Panc1 (cell line): ENCODE data around the gene SRCAP. TPM values are rescaled to one million over a fixed set of nuclear protein-coding genes. Genes with fewer than 3 reads are reported as not detected.

ENCODE experiments used
- ATAC-seq: fragments of 200-7000 bp; cut with Tn5 transposase; 2 replicates; pipeline ENCODE4 v1.9.1; 2020; ENCODE audit warnings: mild to moderate bottlenecking, moderate library complexity
- BruUV-seq: library from RNA; stranded (reverse); fragments of 400-500 nt; replicated peaks from 2 replicates; lab custom pipeline; 2021; lab: Mats Ljungman, UMichigan
- CTCF ChIA-PET: fragments of 300-600 bp; sonication (Branson Sonifier 250); formaldehyde crosslinking; loops from one replicate; lab custom pipeline; 2022; ENCODE audit warnings: antibody characterized with exemption; lab: Charles Lee
- POLR2A ChIA-PET: fragments of 300-600 bp; sonication (Branson Sonifier 250); formaldehyde crosslinking; loops from one replicate; lab custom pipeline; 2022; ENCODE audit warnings: antibody characterized with exemption; lab: Charles Lee
- DNase-seq: peaks from one replicate; pipeline ENCODE4 v3.0.0-alpha.2; 2010; ENCODE audit warnings: low read depth, low spot score
- H3K27ac ChIP-seq: 2 replicates; pipeline ENCODE4 v1.5.1; 2011; ENCODE audit warnings: mild to moderate bottlenecking, low read length, inconsistent platforms
- H3K27me3 ChIP-seq: fragments of 200-500 bp; sonication (Bioruptor generic); 2 replicates; pipeline ENCODE4 v1.6.0; 2014; ENCODE audit warnings: low read length, inconsistent platforms; ENCODE audit not compliant: control insufficient read depth, insufficient read depth
- H3K36me3 ChIP-seq: fragments of 200-500 bp; sonication (Bioruptor generic); 2 replicates; pipeline ENCODE4 v1.5.1; 2014; ENCODE audit warnings: inconsistent platforms, mild to moderate bottlenecking, low read length, moderate library complexity; ENCODE audit not compliant: control insufficient read depth, insufficient read depth
- H3K4me1 ChIP-seq: 2 replicates; pipeline ENCODE4 v1.5.1; 2011; ENCODE audit warnings: inconsistent platforms, mild to moderate bottlenecking, low read length, moderate library complexity; ENCODE audit not compliant: control insufficient read depth, insufficient read depth
- H3K4me3 ChIP-seq, 2 experiments: 2 replicates each; pipeline ENCODE4 v1.5.1; 2011 to 2012; ENCODE audit warnings: low read depth in 2 of 2, low read length in 2 of 2, mild to moderate bottlenecking in 2 of 2, inconsistent platforms in 1 of 2, moderate library complexity in 1 of 2
- H3K9me3 ChIP-seq: fragments of 200-500 bp; sonication (Bioruptor generic); 2 replicates; pipeline ENCODE4 v1.5.1; 2014; ENCODE audit warnings: low read depth, mild to moderate bottlenecking, inconsistent platforms, low read length, moderate library complexity; ENCODE audit not compliant: control insufficient read depth, insufficient read depth
- POLR2AphosphoS5 ChIP-seq: IDR thresholded peaks from 2 replicates; pipeline ENCODE4 v1.6.1; 2012; ENCODE audit warnings: mild to moderate bottlenecking, low read depth, low read length, moderate library complexity
- SIN3A ChIP-seq: IDR thresholded peaks from 2 replicates; pipeline ENCODE4 v1.6.1; 2012; ENCODE audit warnings: low read depth, mild to moderate bottlenecking, low read length, moderate library complexity, borderline replicate concordance; ENCODE audit not compliant: insufficient read depth
- TCF7L2 ChIP-seq: IDR thresholded peaks from 2 replicates; pipeline ENCODE4 v1.6.1; 2011; ENCODE audit warnings: mild to moderate bottlenecking, low read depth, low read length, inconsistent platforms
- in situ Hi-C: cut with HindIII; loops from 2 replicates; pipeline ENCODE4 v1.10.0; 2016; ENCODE audit warnings: low sequenced_read_pairs, low pct_unique_long_range_greater_than_20kb
- intact Hi-C: fragments of 100-400 bp; cut with micrococcal nuclease; formaldehyde crosslinking; loops from one replicate; pipeline ENCODE4 v1.10.0; 2022; ENCODE audit not compliant: unreplicated experiment
- total RNA-seq: library from RNA; stranded (reverse); gene quantifications from one replicate; pipeline ENCODE4 v1.2.1, GENCODE V29; 2021; ENCODE audit not compliant: unreplicated experiment
- TF ChIP-seq, protein P1 (sequence below): fragments of 450-650 bp; IDR thresholded peaks from 2 replicates; pipeline ENCODE4 v1.5.1; 2017; ENCODE audit warnings: mild to moderate bottlenecking
- TF ChIP-seq, protein P2 (sequence below), 2 experiments: IDR thresholded peaks; 2 replicates each; pipeline ENCODE4 v1.6.1; 2011 to 2012; ENCODE audit warnings: low read depth in 2 of 2, control low read depth in 1 of 2, low read length in 1 of 2, mild to moderate bottlenecking in 1 of 2, moderate library complexity in 1 of 2; ENCODE audit not compliant: insufficient read depth in 1 of 2

The SRCAP gene
- total RNA-seq, 1 experiment from 2014 or later: 73.6 TPM

DNA sequence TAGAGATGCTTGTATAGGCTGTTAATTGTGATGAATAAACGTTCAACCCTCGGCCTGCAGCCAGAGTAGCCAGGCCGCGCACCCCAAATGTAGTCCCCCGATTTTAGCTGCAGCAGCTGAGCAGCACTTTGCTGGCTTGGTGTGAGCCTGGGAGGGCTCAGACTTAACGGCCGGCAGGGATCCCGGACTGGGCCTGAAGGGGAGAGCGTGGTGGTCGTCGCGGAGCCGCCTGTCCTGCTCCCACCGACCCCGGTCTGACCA lies 76.1 kb downstream of the SRCAP start:
- ATAC-seq: no peak
- intact Hi-C loops (no loop called here), in situ Hi-C loops (no loop called here)
- H3K9me3 ChIP-seq: no peaks in the 10 kb centered on the region
- H3K27ac ChIP-seq: peak overlapping the region; percentile 98
- TF ChIP-seq TCF7L2: no peak
- TF ChIP-seq, protein P1, sequence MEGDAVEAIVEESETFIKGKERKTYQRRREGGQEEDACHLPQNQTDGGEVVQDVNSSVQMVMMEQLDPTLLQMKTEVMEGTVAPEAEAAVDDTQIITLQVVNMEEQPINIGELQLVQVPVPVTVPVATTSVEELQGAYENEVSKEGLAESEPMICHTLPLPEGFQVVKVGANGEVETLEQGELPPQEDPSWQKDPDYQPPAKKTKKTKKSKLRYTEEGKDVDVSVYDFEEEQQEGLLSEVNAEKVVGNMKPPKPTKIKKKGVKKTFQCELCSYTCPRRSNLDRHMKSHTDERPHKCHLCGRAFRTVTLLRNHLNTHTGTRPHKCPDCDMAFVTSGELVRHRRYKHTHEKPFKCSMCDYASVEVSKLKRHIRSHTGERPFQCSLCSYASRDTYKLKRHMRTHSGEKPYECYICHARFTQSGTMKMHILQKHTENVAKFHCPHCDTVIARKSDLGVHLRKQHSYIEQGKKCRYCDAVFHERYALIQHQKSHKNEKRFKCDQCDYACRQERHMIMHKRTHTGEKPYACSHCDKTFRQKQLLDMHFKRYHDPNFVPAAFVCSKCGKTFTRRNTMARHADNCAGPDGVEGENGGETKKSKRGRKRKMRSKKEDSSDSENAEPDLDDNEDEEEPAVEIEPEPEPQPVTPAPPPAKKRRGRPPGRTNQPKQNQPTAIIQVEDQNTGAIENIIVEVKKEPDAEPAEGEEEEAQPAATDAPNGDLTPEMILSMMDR: no peak
- no peak for TF ChIP-seq SIN3A
- no peak for TF ChIP-seq POLR2AphosphoS5
- TF ChIP-seq, protein P2, sequence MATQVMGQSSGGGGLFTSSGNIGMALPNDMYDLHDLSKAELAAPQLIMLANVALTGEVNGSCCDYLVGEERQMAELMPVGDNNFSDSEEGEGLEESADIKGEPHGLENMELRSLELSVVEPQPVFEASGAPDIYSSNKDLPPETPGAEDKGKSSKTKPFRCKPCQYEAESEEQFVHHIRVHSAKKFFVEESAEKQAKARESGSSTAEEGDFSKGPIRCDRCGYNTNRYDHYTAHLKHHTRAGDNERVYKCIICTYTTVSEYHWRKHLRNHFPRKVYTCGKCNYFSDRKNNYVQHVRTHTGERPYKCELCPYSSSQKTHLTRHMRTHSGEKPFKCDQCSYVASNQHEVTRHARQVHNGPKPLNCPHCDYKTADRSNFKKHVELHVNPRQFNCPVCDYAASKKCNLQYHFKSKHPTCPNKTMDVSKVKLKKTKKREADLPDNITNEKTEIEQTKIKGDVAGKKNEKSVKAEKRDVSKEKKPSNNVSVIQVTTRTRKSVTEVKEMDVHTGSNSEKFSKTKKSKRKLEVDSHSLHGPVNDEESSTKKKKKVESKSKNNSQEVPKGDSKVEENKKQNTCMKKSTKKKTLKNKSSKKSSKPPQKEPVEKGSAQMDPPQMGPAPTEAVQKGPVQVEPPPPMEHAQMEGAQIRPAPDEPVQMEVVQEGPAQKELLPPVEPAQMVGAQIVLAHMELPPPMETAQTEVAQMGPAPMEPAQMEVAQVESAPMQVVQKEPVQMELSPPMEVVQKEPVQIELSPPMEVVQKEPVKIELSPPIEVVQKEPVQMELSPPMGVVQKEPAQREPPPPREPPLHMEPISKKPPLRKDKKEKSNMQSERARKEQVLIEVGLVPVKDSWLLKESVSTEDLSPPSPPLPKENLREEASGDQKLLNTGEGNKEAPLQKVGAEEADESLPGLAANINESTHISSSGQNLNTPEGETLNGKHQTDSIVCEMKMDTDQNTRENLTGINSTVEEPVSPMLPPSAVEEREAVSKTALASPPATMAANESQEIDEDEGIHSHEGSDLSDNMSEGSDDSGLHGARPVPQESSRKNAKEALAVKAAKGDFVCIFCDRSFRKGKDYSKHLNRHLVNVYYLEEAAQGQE (IDR thresholded peaks at IDR 0.05; ENCODE audit: insufficient read depth in 1 of 2, low read depth in 2 of 2, low read length in 1 of 2): no peak
- no peaks in the 10 kb centered on the region for H3K36me3 ChIP-seq
- H3K4me3 ChIP-seq: peak overlapping the region; percentile 68 to 94
- CTCF ChIA-PET: no interaction called here
- peaks cover 17% of the 10 kb centered on the region for H3K4me1 ChIP-seq
- POLR2A ChIA-PET: no interaction called here
- H3K27me3 ChIP-seq: no peaks in the 10 kb centered on the region
- no peak for DNase-seq
- no TSS peak for BruUV-seq

DNA sequence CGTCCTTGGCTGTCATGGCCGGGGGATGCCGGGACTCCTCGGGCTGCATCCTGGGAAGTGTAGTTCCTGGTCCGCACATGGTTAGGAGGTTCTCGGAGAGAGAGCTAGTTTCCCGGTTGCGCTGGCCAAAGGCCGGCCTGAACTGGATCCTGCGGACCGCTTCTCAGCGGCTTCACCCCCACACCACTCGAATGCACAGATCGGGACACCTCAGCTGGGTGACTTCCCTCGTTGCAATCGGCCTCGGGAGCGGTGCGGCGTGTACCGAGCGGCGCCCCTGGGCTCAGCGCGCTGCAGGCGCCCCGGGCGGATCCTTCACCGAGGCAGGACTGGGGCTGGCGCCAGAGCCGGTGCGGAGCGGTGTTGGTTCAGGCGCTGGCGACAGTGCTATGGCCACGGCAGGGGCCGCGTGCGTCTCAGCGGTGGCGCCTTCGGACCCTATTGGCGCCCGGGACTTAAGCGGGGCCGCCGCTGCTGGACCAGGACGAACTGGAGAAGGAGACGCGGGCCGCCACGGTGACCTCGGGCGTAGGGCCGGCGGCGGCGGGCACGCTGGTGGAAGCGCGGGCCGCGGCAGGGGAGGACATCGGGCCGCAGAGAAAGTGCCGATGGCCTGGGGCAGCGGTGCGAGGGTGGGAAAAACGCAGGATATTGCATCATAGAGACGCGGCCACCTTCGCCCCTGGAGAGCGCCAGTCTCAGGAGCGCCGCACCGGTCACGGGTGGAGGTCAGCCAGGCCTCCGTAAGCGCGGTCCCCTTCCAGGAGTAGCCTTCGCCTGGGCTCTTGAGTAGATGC lies 76.6 kb downstream of the SRCAP start:
- peak; percentile 89 for ATAC-seq
- BruUV-seq: no TSS peak
- Histone ChIP-seq H3K4me3 (peak overlapping the region; percentile 68 to 94), H3K36me3 (no peaks in the 10 kb centered on the region), H3K9me3 (no peaks in the 10 kb centered on the region), H3K4me1 (peaks cover 17% of the 10 kb centered on the region), H3K27me3 (no peaks in the 10 kb centered on the region), H3K27ac (peak overlapping the region; percentile 98)
- ChIA-PET POLR2A (no interaction called here), CTCF (interaction anchor here (0.6 kb wide), 1 partner anchor 360 kb away, joined by 3 read pairs; the partner anchor contains the start of gene PRSS8)
- no peak for TF ChIP-seq TCF7L2
- peak; percentile 89 for TF ChIP-seq POLR2AphosphoS5
- TF ChIP-seq, protein P1: no peak
- TF ChIP-seq SIN3A: 0 out of 2 replicates have a peak, but pooled peaks have one; percentile 17
- DNase-seq: peak; percentile 63
- in situ Hi-C loops (no loop called here), intact Hi-C loops (no loop called here)
